Non-pigmented ciliary epithelial cell (primary cell): ENCODE measurements around the gene PLXNA1.

Experiments
- DNase-seq: peaks from one replicate; pipeline ENCODE4 v3.0.0-alpha.2; 2010; ENCODE audit warnings: low read depth

Gene PLXNA1

DNA sequence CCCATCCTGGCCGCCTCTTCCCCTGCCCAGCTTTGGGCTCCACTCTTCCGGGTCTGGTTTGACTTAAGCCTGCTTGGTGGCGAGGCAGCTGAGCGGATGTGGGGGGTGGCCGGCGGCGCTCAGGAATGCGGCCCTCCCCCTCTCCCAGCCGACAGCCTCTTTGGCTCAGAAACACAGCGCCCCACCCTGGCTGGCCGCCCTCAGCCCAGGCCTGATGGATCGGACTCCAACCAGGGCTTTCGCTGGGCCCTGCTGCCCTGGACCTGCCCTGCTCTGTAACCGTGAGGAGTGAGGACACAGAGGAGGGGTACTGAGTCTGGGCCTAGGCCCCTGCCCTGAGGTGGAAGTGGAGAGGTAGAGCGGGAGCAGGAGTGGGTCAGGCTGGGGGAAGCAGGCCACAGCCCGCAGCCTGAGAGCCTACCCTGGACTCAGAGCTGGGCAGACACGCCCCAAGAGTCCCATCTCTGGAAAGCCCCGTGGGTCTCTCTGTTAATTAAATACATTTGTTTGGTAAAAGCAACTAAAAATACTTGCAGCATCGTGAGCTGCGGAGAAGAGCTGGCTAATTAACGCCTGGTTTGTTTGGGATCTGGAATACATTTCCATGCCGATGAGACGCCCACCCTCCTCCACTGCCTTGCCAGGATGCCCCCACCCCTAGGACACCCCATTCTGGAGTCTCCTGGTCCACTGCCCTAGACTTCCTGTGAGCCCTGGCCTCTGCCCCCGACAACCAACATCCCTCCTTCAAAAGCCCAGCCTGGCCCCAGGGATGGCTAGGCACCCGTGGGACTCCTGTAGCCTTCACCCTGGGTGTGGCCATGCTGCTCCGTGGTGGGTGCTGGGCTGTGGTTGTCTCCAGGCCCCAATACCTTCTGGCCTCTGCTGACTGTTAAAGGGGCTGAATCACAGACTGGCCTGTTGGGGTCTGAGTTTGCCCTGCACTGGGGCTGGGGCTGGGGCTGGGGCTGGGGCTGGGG, 19.6 kb downstream of the PLXNA1 start:
- DNase-seq = peak; percentile 54

DNA sequence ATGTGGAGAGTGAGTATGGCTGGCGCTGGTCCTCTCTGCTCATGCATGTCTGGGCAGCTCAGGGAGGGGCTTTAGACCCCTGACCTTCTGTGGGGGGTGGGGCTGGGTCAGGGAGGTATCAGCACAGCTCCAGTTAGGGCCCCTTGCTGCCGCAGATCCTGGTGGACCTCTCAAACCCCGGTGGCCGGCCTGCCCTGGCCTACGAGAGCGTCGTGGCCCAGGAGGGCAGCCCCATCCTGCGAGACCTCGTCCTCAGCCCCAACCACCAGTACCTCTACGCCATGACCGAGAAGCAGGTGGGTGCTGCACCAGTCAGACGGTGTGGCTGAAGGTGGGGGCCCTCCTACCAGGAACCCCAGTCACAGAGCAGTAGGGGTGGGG, 20.2 kb downstream of the PLXNA1 start:
- no peak for DNase-seq

DNA sequence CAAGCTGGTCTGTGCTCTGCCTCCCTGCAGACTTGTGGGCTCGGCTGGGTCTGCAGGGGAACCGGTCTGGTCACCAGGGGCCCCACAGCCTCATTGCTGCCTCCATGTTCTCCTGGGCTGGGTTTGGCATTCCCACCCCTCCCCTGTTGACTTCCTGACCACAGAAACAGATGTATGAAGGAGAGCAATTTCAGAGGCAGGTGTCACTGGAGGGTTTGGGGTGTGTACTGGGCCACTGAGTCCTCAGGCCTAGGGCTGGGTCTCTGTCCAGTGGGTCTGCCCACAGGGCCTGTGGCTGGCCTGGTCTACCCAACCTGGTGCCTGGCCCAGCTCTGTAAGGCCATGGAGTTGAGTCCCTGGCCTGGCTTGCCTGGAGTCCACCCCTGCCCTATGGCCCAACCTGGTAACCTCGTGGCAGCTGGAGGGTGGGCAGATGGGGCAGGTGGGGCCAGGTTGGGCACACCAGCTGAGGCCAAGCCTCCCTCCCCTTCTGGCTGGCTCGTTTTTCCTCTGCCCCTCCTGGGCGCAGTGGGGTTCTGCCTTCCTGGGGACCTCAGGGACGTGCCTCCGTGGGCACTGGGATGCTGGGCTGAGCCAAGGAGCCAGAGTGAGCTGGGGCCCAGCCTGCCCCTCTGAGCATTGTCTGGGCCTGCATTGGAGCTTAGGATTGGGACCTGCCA, 20.8 kb downstream of the PLXNA1 start:
- no peak for DNase-seq

DNA sequence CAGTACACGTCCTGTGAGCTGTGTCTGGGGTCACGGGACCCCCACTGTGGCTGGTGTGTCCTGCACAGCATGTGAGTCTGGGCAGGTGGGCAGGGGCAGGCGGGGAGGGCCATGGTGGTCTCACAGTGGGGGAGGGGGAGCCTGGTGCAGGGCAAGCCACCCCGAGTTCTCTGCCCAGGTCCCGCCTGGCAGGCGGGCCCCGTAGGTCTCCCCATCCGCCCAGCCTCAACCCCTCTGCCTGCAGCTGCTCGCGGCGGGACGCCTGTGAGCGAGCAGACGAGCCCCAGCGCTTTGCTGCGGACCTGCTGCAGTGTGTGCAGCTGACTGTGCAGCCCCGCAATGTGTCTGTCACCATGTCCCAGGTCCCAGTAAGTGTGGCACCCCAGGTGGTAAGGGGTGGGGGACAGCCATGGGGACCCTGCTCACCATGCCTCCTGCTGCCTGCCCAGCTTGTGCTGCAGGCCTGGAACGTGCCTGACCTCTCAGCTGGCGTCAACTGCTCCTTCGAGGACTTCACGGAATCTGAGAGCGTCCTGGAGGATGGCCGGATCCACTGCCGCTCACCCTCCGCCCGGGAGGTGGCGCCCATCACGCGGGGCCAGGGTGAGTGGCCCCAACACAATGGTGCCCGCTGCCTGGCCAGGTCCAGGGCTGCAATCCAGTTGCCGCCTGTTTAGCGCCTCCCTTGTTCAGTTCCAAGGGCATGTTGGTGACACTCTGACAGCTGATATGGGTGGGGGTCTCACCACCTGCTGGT, 21.9 kb downstream of the PLXNA1 start:
- DNase-seq = no peak

DNA sequence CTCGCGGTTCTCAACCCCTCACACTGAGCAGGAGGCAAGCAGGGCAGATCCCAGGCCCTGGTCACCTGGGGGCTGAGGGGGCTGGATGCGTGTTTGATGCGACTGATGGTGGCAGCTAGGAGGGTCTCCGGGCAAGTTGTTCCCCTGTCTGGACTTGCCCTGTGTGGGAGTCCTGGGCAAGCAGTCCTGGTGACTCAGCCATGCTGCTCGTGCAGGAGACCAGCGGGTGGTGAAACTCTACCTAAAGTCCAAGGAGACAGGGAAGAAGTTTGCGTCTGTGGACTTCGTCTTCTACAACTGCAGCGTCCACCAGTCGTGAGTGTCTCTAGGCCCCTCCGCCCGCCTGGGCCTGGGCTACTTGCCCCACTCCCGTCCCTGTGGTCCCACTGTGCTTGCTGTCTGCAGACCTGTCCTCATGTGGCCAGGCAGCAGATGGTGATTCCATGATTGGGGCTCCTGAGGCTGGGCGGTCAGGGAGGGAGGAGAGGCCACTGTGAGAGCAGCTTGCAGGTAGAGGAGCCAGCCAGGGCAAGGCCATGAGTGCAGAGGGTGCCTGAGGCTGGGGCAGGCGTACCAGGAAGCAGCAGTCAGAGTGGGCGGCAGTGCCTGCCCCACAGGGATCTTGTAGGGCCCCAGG, 23.1 kb downstream of the PLXNA1 start:
- no peak for DNase-seq

DNA sequence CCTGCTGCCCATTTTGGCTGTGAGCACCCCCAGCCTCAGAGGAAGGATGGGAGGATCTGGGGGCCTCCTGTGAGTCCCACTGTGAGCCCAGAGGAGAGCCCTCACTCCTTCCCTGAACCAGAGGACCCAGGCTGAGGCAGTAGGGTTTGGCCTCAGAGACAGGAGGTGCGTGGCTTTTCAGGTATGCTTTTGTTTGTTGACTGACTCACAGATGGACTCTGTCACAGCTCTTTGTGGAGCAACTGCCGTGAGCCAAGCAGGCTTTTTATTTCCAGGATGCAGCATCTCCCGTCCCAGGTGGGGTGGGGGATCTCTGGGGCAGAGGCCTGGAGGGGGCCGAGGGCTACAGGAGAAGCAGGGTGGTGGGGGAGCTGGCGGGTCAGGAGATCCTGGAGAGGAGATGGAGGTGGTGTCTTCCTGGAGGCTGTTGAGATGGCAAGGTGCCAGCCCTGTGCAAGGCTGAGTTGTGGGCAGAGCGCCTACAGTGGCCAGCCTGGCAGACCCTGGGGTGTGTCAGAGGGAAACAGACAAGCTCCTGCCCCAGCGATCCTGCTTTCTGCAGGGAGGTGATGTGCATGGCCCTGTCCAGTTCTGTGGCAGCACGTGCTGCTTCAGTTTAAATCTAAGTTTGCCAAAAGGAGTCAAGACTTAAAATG, 24.0 kb downstream of the PLXNA1 start:
- DNase-seq = no peak

DNA sequence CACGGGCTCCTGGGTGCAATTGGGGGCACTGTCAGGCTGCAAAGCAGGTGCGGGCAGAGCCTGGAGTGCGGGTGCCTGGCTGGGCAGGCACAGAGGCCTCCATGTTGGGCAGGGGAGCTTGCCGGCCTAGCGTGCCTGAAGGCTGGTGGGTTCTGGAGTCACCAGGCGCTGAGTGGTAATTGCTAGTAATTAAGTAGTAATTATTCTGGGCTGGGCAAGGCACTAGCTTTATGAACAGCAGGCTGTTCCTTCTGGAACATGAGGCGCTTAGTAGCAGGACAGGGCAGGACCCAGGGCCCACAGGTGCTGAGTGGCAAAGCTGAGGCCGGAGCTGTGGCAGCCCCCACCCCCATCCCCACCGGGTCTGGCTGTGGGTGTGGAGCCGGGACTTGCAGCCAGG, 25.3 kb downstream of the PLXNA1 start:
- no peak for DNase-seq

DNA sequence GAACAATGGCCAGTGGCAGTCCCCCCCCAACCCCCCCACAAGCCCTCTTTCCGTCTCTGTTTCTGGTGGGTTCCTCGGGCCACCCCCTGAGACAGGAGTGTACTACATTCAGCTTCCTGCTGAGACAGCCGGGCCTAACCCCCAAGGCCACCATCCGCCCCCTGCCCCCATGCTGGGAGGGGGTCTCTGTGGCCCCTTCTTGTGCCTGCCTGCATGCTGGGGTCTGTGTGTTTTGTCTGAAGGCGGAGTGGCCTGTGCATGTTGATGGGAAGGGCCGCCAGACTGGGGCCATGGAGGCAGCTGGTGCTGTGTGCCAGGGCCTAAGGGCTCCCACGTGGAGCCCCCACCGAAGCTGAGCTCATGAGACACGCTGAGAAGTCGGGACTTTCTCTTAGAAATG, 26.6 kb downstream of the PLXNA1 start:
- no peak for DNase-seq

DNA sequence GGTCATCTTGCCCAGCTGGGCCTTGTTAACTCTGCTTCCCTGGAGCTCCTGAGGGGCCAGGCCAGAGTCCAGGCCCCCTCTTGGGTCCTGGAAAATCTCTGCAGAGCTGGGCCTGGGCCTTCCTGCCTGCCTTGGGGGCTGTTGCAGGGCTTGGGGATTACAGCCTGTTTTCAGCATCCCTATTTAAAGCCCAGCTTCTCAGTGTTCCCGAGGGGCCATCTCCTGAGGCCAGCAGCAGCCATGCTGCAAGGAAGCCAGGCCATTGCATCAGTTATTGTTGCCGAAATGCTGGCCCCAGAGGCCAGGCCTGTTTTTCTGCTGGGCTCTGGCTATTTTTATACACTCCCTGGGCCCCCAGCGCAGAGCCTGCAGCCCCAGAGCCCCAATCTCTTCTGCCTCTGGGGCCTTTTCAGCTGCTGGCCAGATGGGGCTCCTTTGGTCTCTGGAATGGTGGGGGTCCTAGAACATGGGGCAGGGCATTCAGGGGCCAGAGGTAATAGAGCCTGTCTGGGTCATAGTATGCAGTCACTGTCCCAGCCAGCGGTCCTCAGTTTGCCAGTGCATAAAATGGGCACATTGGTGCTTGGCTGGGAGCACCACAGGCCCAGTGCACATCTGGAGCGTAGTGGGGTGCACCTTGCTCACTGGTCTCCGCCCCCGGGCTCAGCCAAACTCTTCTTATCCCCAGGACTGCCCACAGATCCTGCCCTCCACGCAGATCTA, 28.5 kb downstream of the PLXNA1 start:
- DNase-seq = no peak

DNA sequence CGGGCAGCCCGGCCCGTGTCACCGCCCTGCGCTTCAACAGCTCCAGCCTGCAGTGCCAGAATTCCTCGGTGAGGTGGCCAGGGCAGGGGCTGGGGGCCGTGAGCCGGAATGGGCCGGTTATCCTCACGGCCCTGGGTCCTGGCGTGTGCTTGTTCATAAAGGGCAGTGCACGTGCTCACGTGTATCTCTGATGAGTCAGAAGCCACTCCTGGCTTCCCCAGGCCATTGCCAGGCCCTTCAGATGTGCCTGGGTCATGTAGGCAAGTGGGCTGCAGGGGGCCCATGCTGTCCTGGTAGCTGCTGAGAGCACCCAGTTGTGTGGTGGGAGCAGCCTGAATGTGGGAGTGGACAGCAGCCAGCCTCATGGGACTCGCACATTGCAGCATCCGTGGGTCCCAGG, 29.2 kb downstream of the PLXNA1 start:
- DNase-seq = no peak

DNA sequence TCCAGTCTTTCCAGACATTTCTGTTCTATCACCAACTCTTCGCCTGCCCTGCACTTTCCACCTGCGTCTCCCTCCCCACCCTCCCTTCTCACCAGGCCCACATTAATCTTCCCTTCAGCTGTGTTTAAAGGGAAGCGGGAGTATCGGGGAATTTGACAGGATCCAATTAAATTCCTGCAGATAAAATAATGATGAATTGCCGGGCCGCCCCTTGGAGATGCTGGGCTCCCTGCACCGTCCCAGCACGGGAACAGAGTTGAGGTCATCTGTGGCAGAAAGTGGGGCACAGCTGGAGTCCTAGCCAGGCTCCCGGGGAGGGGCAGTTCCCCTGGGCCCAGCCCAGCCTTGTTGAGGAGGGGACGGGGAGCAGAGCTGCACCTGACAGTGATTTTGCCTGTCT, 30.3 kb downstream of the PLXNA1 start:
- no peak for DNase-seq

DNA sequence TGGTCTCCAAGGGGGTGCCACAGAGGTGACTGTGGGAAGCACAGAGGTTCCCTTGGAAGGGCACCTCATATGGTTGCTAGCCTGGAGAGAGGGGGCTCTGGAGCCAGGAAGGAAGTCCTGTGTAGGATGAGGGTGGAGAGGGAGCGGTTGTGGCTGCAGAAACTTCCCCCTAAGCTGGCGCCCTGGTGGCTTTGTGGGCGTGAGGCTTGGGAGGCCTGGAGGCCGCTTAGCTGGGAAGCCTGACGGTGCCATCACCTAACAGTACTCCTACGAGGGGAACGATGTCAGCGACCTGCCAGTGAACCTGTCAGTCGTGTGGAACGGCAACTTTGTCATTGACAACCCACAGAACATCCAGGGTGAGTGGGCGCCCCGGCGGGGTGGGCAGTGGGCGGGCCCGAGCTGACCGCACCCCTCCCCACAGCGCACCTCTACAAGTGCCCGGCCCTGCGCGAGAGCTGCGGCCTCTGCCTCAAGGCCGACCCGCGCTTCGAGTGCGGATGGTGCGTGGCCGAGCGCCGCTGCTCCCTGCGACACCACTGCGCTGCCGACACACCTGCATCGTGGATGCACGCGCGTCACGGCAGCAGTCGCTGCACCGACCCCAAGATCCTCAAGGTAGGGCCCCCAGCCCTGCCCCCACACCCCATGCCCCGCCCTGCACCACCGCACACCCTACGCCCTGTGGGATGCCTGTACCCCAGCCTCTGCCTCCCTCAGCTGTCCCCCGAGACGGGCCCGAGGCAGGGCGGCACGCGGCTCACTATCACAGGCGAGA, 31.0 kb downstream of the PLXNA1 start:
- DNase-seq = no peak

DNA sequence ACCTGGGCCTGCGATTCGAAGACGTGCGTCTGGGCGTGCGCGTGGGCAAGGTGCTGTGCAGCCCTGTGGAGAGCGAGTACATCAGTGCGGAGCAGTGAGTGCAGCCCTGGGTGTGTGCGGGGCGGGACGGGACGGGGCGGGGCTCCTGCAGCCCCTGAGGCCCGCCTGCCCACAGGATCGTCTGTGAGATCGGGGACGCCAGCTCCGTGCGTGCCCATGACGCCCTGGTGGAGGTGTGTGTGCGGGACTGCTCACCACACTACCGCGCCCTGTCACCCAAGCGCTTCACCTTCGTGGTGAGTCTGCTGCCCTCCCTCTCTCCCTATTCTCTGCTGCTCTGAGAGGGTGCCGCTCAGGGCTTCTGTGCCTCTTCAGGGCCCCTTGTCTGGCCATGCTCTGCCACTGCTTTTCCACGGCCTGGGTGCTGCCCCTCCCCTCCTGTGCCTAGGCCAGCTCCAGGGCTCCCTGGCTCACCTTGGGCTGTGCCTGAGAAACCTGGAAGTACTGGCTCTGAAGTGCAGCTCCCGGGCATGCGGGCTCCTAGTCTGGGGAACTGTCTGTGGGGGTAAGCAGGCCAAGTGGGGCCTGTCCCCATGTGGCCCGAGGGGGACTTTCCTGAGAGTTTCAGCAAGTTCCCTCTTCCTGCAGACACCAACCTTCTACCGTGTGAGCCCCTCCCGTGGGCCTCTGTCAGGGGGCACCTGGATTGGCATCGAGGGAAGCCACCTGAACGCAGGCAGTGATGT, 31.8 kb downstream of the PLXNA1 start:
- DNase-seq = no peak

DNA sequence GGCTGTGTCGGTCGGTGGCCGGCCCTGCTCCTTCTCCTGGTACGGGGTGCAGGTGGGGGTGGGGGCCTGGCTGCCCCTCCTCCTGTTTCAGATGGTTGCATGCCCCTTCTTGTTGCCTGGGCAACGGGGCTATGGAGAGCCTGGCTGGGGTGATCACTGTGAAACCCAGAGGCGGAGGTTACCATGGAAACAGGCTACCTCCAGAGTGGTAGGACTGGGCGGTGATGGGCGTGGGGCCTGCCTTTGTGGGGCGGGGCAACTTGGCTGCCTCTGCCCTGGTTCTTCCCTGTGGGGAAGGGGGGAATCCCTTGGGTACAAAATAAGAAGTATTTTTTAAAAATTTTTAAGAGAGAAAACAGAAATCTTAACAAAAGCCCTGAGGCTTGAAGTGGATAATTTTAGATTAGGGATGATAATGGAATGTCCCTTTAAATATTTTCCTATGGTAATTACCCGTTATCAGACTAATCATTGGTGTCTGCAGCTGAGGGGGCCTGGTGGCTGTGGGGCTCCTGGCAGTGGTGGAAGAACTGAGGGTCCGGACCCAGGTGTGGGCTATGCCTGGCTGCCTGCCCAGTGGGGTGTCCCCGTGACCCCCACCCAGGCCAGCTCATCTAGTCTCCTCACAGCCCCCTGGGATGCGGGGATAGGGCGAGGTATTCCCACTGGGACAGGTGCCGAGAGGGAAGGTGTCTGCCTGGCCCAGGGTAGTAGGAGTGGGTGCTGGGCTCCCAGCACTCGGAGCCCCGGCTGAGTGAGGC, 32.5 kb downstream of the PLXNA1 start:
- no peak for DNase-seq

DNA sequence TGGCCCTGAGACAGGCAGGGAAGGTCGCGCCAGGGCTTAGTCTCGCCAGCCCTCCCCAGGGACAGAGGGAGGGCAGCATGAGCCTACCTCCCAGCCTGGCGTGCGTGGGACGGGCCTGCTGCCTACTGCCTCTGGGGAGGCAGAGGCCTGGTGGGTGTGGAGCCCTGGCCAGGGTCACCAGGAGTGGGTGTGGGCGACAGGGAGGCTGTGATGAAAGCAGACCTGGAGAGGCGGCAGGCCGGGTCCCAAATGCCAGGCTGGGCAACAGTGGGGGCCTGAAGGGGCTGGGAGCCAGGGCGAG, 33.1 kb downstream of the PLXNA1 start:
- no peak for DNase-seq

DNA sequence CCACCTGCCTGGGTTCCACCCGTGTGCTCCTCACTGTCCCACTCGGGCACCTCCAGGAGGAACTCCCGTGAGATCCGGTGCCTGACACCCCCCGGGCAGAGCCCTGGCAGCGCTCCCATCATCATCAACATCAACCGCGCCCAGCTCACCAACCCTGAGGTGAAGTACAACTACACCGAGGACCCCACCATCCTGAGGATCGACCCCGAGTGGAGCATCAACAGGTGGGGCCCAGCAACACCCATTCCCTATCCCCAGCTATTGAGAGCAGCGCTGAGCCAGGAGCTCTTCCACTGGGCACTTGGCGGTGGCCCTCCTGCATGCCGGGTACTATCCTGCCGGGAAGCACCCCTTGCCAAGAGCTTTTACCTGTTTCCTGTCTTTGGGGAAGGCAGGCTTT, 33.5 kb downstream of the PLXNA1 start:
- DNase-seq = no peak

DNA sequence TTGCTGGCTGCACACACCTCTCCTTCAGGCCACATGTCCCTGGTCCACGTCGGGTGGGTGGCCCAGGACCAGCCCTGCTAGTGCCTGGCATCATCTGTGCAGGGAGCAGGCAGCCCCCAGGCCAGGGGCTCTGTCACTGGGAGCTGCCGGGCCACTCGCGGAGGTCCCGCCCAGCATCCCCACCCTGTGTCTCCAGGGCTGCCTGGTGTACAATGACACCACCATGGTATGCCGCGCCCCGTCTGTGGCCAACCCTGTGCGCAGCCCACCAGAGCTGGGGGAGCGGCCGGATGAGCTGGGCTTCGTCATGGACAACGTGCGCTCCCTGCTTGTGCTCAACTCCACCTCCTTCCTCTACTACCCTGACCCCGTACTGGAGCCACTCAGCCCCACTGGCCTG, 34.3 kb downstream of the PLXNA1 start:
- no peak for DNase-seq

DNA sequence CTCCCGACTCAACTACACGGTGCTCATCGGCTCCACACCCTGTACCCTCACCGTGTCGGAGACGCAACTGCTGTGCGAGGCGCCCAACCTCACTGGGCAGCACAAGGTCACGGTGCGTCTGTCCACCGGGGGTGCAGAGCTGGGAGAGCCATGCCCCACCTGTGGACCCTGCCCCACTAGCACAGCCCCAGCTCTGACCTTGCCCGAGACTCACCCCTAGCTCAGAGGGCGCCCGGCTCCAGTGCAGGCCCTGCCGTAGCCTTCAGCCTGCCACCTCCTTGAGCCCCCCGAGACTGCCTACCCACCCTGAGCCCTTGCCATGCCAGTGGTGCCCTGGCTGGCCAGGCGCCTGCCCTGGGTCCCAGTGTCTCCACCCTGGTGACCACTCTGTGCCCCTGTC, 34.9 kb downstream of the PLXNA1 start:
- no peak for DNase-seq

DNA sequence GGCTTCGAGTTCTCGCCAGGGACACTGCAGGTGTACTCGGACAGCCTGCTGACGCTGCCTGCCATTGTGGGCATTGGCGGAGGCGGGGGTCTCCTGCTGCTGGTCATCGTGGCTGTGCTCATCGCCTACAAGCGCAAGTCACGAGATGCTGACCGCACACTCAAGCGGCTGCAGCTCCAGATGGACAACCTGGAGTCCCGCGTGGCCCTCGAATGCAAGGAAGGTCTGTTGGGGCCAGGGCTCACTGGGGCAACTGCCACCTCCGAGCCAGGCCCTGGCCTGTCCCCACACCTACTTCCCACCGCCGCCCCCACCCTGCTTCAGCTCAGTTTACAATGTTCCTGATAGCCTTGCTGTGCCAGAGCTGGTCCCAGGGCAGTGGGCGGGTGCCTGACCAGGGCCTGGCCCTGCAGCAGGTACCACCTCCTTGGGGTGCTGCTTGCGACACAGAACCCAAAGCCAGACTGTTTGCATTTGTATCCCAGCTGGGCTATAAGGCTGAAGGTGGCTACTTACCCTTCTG, 35.5 kb downstream of the PLXNA1 start:
- no peak for DNase-seq
